Ammon's horn (tissue), 1 donor: ENCODE measurements around the gene CYP2W1.
"Not testable (repeated sequence)": the region's sequence is repeated elsewhere in the genome, so short reads cannot be mapped to it uniquely, and the experiment has no call there.

Source experiments
- DNase-seq: peaks from one replicate; pipeline ENCODE4 v3.0.0-alpha.2; 2016; ENCODE audit warnings: low spot score

The CYP2W1 gene

DNA sequence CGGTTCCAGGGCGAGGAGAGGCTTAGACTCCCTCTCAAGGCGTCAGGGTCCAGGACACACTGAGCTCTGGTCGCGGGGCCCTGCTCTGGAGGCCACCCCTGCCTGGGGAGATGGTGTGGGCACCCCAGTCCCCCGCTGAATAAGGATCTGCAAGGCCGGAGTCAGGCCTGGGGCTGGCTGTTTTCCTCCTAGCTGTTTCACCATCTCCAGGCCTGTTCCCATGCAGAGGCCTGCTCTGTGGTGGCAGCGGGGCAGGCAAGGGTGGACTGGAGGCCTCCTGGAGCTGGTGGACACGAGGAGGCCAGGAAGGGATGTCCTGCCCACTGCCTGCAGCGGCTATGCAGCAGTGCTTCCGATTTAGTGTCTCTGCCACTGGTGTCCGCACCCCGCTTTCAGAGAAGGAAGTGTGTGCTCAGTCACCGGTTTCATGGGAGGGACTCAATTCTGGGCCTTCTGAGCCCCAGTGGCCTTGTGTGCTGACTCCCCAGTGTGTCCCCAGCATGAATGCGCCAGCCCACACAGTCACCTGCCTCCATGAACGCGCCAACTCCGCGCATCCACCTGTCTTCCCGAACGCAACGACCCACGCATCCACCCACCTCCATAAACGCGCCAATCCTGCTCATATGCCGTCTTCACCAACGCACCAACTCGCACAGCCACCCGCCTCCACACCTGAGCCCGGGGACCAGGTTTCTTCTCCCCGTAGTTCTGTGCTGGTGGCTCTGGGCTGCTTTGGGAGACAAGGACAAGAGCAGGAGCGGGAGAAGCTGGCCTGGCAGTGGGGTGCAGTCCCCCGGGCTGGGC is 46.9 kb downstream of the CYP2W1 start:
- DNase-seq: peak; percentile 41

DNA sequence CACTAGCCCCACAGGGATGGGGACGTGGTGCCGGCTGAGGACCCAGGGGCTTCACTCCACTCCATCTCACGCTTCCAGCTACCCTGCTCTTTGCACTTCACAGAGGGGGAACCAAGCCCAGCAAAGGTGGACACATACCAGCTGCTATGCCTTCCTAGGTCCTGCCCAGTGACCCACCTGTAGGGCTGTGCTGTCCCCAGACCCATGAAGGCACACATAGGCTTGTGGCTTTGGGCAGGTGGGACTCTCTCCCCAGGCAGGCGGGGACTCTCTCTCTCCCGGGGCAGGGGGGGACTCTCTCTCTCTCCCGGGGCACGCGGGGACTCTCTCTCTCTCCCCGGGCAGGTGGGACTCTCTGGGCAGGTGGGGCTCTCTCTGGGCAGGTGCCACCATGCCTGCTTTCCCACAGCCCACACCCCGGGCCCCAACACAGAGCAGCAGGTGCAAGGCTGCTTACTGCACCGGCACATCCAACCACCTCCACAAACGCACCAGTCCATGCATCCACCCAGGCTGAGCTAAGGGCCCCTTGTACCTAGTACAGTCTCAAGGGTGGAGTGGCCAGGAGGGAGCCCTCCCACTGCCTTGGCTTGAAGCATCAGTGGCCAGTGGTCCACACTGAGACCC is 47.6 kb downstream of the CYP2W1 start:
- DNase-seq: no peak

DNA sequence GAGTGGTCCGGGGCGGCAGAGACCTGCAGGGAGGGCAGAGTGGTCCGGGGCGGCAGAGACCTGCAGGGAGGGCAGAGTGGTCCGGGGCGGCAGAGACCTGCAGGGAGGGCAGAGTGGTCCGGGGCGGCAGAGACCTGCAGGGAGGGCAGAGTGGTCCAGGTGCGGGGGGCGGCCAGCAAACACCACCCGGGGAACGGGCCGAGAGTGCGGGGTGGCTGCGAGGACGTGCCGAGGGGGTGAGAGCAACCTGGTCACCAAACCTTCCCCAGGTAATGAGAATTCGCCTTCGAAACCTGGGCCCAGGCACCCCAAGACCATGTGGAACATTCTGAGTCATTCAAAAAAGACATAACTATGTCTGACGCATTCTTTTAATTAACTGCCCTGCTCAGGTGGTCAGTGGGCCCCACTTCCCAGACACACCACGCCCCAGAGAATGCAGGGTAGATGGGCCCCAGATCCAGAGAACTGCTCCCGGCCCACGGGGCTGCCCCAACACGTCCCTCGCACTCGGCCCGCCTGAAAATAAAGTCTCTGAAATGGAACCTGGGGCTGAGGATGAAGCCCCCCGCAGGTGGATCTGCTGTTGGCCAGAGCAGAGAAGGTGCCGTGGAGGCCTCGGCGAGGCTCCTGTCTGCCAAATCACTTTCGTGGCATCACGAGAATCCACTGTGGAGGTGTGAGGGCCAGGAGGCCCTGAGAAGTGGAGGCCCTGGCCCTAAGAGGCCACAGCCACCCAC is 48.9 kb downstream of the CYP2W1 start:
- DNase-seq: no peak

DNA sequence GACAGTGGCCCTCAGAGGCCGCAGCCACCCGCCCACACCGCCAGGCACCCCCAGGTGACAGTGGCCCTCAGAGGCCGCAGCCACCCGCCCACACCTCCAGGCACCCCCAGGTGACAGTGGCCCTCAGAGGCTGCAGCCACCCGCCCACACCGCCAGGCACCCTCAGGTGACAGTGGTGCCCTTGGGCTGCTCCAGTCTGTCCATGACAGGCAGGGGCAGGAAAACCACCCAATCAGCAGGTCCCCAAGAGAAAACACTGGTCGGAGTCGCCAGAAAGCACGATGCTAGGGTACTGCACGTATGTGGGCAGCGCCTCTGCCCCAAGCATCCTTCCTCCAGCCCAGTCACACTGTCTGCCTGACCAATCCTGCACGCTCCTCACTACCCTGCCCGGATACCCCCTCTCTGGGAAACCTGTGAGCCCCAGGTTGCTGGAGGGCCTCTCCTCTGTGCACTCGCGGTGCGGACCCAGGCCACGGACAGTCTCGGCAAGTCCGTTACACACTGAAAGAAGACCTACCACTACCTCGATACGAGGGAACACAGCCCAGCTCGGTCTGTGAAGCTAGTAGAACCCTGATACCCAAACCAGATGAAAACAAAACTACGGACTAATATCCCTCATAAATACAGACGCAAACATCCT is 49.7 kb downstream of the CYP2W1 start:
- no peak for DNase-seq

DNA sequence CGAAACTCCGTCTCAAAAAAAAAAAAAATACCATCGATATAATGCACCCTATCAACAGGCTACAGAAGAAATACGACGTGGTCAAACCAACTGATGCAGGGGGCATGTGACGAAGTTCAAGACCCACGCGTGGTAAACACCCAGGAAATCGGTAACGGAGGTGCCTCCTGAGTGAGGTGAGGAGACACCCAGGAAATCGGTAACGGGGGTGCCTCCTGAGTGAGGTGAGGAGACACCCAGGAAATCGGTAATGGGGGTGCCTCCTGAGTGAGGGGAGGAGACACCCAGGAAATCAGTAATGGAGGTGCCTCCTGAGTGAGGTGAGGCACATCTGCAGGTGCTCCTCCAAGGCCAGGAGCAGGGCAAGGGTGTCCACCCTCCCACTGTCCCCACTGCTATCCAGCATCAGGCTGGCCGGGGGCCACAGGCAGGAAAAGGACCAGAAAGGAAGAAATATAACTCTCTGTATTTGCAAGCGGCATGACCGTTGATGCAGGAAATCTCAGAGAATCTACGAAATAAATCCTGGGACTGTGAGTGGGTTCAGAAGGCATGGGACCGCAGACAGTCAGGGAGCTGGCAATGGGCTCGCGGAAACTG is 50.7 kb downstream of the CYP2W1 start:
- no peak for DNase-seq

DNA sequence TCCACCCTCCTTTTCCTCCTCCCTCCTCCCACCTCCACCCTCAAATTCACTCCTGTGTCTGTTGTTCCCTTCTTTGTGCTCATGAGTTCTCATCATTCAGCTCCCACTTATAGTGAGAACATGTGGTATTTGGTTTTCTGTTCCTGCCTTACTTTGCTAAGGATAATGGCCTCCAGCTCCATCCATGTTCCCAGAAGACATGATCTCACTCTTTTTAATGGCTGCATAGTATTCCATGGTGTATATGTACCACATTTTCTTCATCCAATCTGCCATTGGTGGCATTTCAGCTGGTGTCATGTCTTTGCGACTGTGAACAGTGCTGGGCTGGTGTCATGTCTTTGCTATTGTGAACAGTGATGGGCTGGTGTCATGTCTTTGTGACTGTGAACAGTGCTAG is 51.8 kb downstream of the CYP2W1 start:
- not testable (repeated sequence) for DNase-seq

DNA sequence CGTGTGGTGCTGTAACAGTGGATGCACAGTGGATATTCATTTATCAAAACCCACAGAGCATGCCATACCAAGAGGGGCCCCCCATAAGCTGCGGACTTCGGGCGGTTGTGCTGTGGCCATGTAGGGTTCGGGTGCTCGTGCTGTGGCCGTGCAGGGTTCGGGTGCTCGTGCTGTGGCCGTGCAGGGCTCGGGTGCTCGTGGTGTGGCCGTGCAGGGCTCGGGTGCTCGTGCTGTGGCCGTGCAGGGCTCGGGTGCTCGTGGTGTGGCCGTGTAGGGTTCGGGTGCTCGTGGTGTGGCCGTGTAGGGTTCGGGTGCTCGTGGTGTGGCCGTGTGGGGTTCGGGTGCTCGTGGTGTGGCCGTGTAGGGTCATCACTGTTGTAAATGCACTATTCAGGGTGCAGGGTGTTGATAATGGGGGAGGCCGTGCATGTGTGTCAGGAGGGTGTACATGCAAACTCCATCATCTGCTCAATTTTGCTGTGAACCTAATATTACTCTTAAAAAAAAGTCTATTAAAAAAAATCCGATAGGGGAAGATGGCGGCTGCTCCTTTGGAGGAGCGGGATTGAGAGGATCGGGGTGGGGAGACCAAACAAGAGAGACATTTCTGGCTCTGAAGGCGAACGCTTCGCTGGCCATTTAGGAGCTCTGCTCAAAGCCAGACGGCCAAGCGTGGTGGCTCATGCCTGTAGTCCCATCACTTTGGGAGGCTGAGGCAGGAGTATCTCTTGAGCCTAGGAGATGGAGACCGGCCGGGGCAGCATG is 53.4 kb downstream of the CYP2W1 start:
- DNase-seq: not testable (repeated sequence)
